ENCODE measurements around the gene LCOR. TPM values are rescaled to one million over a fixed set of nuclear protein-coding genes. Genes with fewer than 3 reads are reported as not detected.
"Not testable (repeated sequence)": the region's sequence is repeated elsewhere in the genome, so short reads cannot be mapped to it uniquely, and the experiment has no call there.

LCOR gene
- total and polyA plus RNA-seq, 8 donors: 2.0 to 61.3 (median 18.0) TPM

GRCh38 chr10:97032624-97033023 lies 200.5 kb downstream of the LCOR start:
- TF ChIP-seq POLR2AphosphoS5 (IDR thresholded peaks at IDR 0.05) (no peak), POLR2A (IDR thresholded peaks at IDR 0.05) (no peak), EP300 (IDR thresholded peaks at IDR 0.05) (no peak)
- peaks cover 1 to 10% (median 7%) of the 10 kb centered on the region in 4 donors for H3K4me1 ChIP-seq
- no peak overlapping the region for H3K27ac ChIP-seq
- no peaks in the 10 kb centered on the region for H3K36me3 ChIP-seq
- 54 to 69% (median 61%) methylated on average over 7 of the region's 7 CpGs for whole genome bisulfite sequencing, 5 donors
- H3K9me3 ChIP-seq: no peaks in the 10 kb centered on the region
- H3K27me3 ChIP-seq: peaks cover 0 to 20% (median 0%) of the 10 kb centered on the region in 3 donors
- intact Hi-C loops (cut with DNase I; ENCODE audit: low total_unique reads): no loop called here
- DNase-seq: no peak
- H3K4me3 ChIP-seq: no peak overlapping the region

DNA sequence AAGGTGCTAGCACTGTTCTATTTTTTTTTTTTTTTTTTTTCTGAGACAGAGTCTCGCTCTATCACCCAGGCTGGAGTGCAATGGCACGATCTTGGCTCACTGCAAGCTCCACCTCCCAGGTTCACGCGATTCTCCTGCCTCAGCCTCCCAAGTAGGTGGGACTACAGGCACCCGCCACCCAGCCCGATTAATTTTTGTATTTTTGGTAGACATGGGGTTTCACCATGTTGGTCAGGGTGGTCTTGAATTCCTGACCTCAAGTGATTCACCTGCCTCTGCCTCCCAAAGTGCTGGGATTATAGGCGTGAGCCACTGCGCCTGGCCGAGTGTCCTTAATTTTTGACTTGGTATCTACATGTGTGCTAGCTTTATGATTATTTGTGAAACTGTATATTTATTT lies 201.7 kb downstream of the LCOR start:
- H3K9me3 ChIP-seq; DNase-seq; H3K27ac ChIP-seq; H3K4me3 ChIP-seq; intact Hi-C loops (cut with DNase I; ENCODE audit: low total_unique reads); H3K36me3 ChIP-seq: not testable (repeated sequence)
- 90 to 95% (median 93%) methylated on average over 9 of the region's 9 CpGs for WGBS, 5 donors
- peaks cover 0 to 20% (median 0%) of the 10 kb centered on the region in 3 donors for H3K27me3 ChIP-seq
- peaks cover 5 to 17% (median 11%) of the 10 kb centered on the region in 4 donors for H3K4me1 ChIP-seq

GRCh38 chr10:97034301-97034700 lies 202.2 kb downstream of the LCOR start:
- 74 to 89% (median 80%) methylated on average over 4 to 7 of the region's 7 CpGs for WGBS, 5 donors
- H3K27me3 ChIP-seq: peaks cover 0 to 20% (median 0%) of the 10 kb centered on the region in 3 donors
- H3K9me3 ChIP-seq: no peaks in the 10 kb centered on the region
- TF ChIP-seq CTCF (IDR thresholded peaks at IDR 0.05) (no peak), POLR2AphosphoS5 (IDR thresholded peaks at IDR 0.05) (no peak), EP300 (IDR thresholded peaks at IDR 0.05) (no peak), POLR2A (IDR thresholded peaks at IDR 0.05) (no peak)
- no peaks in the 10 kb centered on the region for H3K36me3 ChIP-seq
- H3K27ac ChIP-seq: no peak overlapping the region
- no peak for DNase-seq
- H3K4me3 ChIP-seq: no peak overlapping the region
- intact Hi-C loops (cut with DNase I; ENCODE audit: low total_unique reads): no loop called here
- H3K4me1 ChIP-seq: peaks cover 5 to 17% (median 11%) of the 10 kb centered on the region in 4 donors

- peaks cover 0 to 20% (median 0%) of the 10 kb centered on the region in 3 donors for H3K27me3 ChIP-seq
- no peak overlapping the region for H3K4me3 ChIP-seq
- no peaks in the 10 kb centered on the region for H3K9me3 ChIP-seq
- no peak for TF ChIP-seq CTCF (IDR thresholded peaks at IDR 0.05)
- TF ChIP-seq EP300 (IDR thresholded peaks at IDR 0.05): no peak
- H3K4me1 ChIP-seq: peaks cover 5 to 17% (median 11%) of the 10 kb centered on the region in 4 donors
- H3K27ac ChIP-seq: no peak overlapping the region
- WGBS, 5 donors: 84 to 89% (median 85%) methylated on average over 18 of the region's 18 CpGs
- intact Hi-C loops (cut with DNase I; ENCODE audit: low total_unique reads): no loop called here
- H3K36me3 ChIP-seq: no peaks in the 10 kb centered on the region
- DNase-seq: no peak
Measured at GRCh38 chr10:97034958-97035769, 203.1 kb downstream of the LCOR start.

GRCh38 chr10:97037365-97038361 lies 205.6 kb downstream of the LCOR start:
- H3K4me3 ChIP-seq: peak overlapping the region; percentile 32 to 55 (median 51)
- H3K9me3 ChIP-seq: no peaks in the 10 kb centered on the region
- H3K4me1 ChIP-seq: peaks cover 5 to 17% (median 11%) of the 10 kb centered on the region in 4 donors
- H3K27ac ChIP-seq: peak overlapping the region in 1 of 5 donors; percentile 22
- H3K27me3 ChIP-seq: peaks cover 0 to 9% (median 0%) of the 10 kb centered on the region in 3 donors
- 14 to 28% (median 15%) methylated on average over 30 of the region's 30 CpGs for WGBS, 5 donors
- no peaks in the 10 kb centered on the region for H3K36me3 ChIP-seq
- TF ChIP-seq CTCF (IDR thresholded peaks at IDR 0.05): peak in 6 of 7 experiments; percentile 4 to 94 (median 84)
- TF ChIP-seq POLR2AphosphoS5 (IDR thresholded peaks at IDR 0.05): peak in 1 of 3 donors; percentile 20
- TF ChIP-seq POLR2A (IDR thresholded peaks at IDR 0.05): no peak
- intact Hi-C loops (cut with DNase I; ENCODE audit: low total_unique reads): no loop called here
- peak; percentile 81 to 91 for DNase-seq
